IMR-90 (cell line): Measurements from ENCODE around the gene CDK17. TPM values are rescaled to one million over a fixed set of nuclear protein-coding genes. Genes with fewer than 3 reads are reported as not detected.

Source experiments
- CEBPB ChIP-seq: IDR thresholded peaks from 2 replicates; pipeline ENCODE4 v1.6.1; 2012; ENCODE audit warnings: low read depth, low read length, improper control_type of control experiment
- CHD1 ChIP-seq: IDR thresholded peaks from 2 replicates; pipeline ENCODE4 v1.6.1; 2012; ENCODE audit warnings: low read depth, low read length, improper control_type of control experiment
- MXI1 ChIP-seq: IDR thresholded peaks from 2 replicates; pipeline ENCODE4 v1.6.1; 2012; ENCODE audit warnings: low read depth, mild to moderate bottlenecking, low read length, moderate library complexity, borderline replicate concordance
- POLR2A ChIP-seq: IDR thresholded peaks from 2 replicates; pipeline ENCODE4 v1.6.1; 2012; ENCODE audit warnings: mild to moderate bottlenecking, low read depth, low read length
- polyA plus RNA-seq, 3 experiments: library from polyadenylated mRNA; depleted of rRNA; stranded (reverse); fragments of >200 nt; gene quantifications; 2 replicates each; pipeline ENCODE4 v1.2.3, GENCODE V29; 2012; ENCODE audit warnings: low replicate concordance in 1 of 3
- total RNA-seq: library from RNA; depleted of rRNA; stranded (reverse); fragments of >200 nt; gene quantifications from 2 replicates; pipeline ENCODE4 v1.2.3, GENCODE V29; 2012

Gene CDK17
- total and polyA plus RNA-seq, 2 of the 4 experiments (the other 2 are of a cell fraction): 14.5 to 50.2 TPM

DNA sequence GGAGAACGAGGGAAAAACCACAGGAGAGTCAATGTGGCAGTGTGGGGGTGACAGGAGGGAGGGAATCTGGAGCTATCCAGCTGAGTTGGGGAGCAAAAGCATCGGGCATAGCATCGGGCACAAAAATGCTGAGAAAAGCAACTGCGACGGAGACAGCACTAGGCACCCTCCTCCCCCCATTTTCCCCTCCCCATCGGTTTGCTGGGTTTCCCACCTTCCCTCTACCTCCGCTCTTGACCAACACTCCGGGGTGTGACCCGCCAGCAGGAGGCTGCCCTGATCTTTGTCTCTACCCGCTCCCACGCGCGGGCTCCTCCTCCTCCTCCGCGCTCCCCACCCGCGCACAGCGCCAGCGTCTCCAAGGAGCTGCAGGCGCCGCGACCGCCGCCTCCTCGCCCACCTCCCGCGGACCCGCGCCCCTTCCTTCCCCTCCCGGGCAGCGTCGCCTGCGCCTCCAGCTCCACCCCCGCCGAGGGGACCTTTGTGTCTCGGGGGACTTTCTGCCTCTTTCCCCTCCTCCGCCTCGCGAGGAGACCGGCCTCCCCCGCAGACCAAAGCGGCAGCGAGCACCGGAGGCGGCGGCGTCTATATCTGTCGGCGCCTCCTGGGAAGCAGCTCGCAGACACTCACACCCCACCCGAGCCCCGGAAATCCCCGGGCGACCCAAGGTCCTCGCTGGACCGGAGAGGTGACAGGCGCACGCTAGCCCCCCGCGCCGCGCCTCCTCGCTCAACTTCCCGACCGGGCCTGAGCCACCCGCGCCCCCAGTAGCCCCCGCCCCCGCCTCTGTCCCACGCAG lies 920 bp downstream of the CDK17 start (continued):
- peak; percentile 26; the same call in 1 of the 2 replicates for TF ChIP-seq CEBPB
- peak; percentile 45; the same call in 1 of the 2 replicates for TF ChIP-seq MXI1
- peak; percentile 72 for TF ChIP-seq POLR2A
- TF ChIP-seq CHD1: no peak; the same call in 1 of the 2 replicates
